ENCODE measurements around the gene SDR42E1.

The SDR42E1 gene

GRCh38 chr16:82011199-82011641 lies at the start of gene SDR42E1:
SDR42E1 (minus strand) TSS chr16:82011470; CDS start chr16:82000858, 10,612 bp downstream.
- no peak for FAIRE-seq

GRCh38 chr16:82059983-82060421 lies 48.7 kb upstream of the SDR42E1 start:
- no peak for FAIRE-seq

GRCh38 chr16:82059161-82059982 lies 48.1 kb upstream of the SDR42E1 start:
- no peak for FAIRE-seq

GRCh38 chr16:82056550-82056896 lies 45.3 kb upstream of the SDR42E1 start:
- no peak for FAIRE-seq

GRCh38 chr16:82055728-82056549 lies 44.7 kb upstream of the SDR42E1 start:
- FAIRE-seq = no peak

GRCh38 chr16:82055117-82055516 lies 43.8 kb upstream of the SDR42E1 start:
- FAIRE-seq = no peak

GRCh38 chr16:82051656-82052055 lies 40.4 kb upstream of the SDR42E1 start:
- no peak for FAIRE-seq

- FAIRE-seq = no peak
Measured at GRCh38 chr16:82050909-82051357, 39.7 kb upstream of the SDR42E1 start.

GRCh38 chr16:82050506-82050905 lies 39.2 kb upstream of the SDR42E1 start:
- FAIRE-seq = no peak

GRCh38 chr16:82049484-82049883 lies 38.2 kb upstream of the SDR42E1 start:
- FAIRE-seq = no peak

GRCh38 chr16:82047787-82048186 lies 36.5 kb upstream of the SDR42E1 start:
- FAIRE-seq = no peak

- FAIRE-seq = no peak
Measured at GRCh38 chr16:82047374-82047773, 36.1 kb upstream of the SDR42E1 start.

GRCh38 chr16:82046941-82047340 lies 35.7 kb upstream of the SDR42E1 start:
- FAIRE-seq = no peak

GRCh38 chr16:82046541-82046940 lies 35.3 kb upstream of the SDR42E1 start:
- no peak for FAIRE-seq

GRCh38 chr16:82045465-82045864 lies 34.2 kb upstream of the SDR42E1 start:
- FAIRE-seq = no peak

- no peak for FAIRE-seq
Measured at GRCh38 chr16:82044585-82044911, 33.3 kb upstream of the SDR42E1 start.

GRCh38 chr16:82043680-82044584 lies 32.7 kb upstream of the SDR42E1 start:
- no peak for FAIRE-seq

- FAIRE-seq = no peak
Measured at GRCh38 chr16:82042846-82043245, 31.6 kb upstream of the SDR42E1 start.

GRCh38 chr16:82042144-82042543 lies 30.9 kb upstream of the SDR42E1 start:
- no peak for FAIRE-seq

- no peak for FAIRE-seq
Measured at GRCh38 chr16:82041542-82041941, 30.3 kb upstream of the SDR42E1 start.

- no peak for FAIRE-seq
Measured at GRCh38 chr16:82040296-82040695, 29.0 kb upstream of the SDR42E1 start.

- FAIRE-seq = no peak
Measured at GRCh38 chr16:82037666-82038065, 26.4 kb upstream of the SDR42E1 start.

- FAIRE-seq = no peak
Measured at GRCh38 chr16:82037251-82037650, 26.0 kb upstream of the SDR42E1 start.
